MCF 10A (cell line): ENCODE data around the gene KCNA3. TPM values are rescaled to one million over a fixed set of nuclear protein-coding genes. Genes with fewer than 3 reads are reported as not detected.

Experiments
- BruUV-seq: library from RNA; stranded (reverse); fragments of 400-500 nt; replicated peaks from 2 replicates; lab custom pipeline; 2021; lab: Mats Ljungman, UMichigan
- CTCF ChIA-PET: fragments of 300-600 bp; sonication (Branson Sonifier 250); formaldehyde crosslinking; extraction: SDS; loops from one replicate; lab custom pipeline; 2021; ENCODE audit warnings: antibody characterized with exemption, inconsistent platforms; lab: Yijun Ruan, JAX
- POLR2A ChIA-PET: fragments of 300-600, 350-650 bp; sonication (Branson Sonifier 250); formaldehyde crosslinking; extraction: SDS; loops from one replicate; lab custom pipeline; 2020; ENCODE audit warnings: antibody characterized with exemption, inconsistent platforms; lab: Yijun Ruan, JAX
- DNase-seq: peaks from one replicate; pipeline ENCODE4 v3.0.0-alpha.2; 2018; ENCODE audit not compliant: unreplicated experiment
- H3K27ac Mint-ChIP-seq: one replicate; pipeline ENCODE4 v1.8.0; 2022; ENCODE audit warnings: mild to moderate bottlenecking, low read depth, mixed read lengths; ENCODE audit not compliant: unreplicated experiment
- H3K27me3 Mint-ChIP-seq: one replicate; pipeline ENCODE4 v1.8.0; 2022; ENCODE audit warnings: mixed read lengths; ENCODE audit not compliant: insufficient read depth, unreplicated experiment
- H3K36me3 Mint-ChIP-seq: one replicate; pipeline ENCODE4 v1.8.0; 2022; ENCODE audit warnings: mild to moderate bottlenecking, moderate library complexity, mixed read lengths; ENCODE audit not compliant: insufficient read depth, unreplicated experiment
- H3K4me1 Mint-ChIP-seq: one replicate; pipeline ENCODE4 v1.8.0; 2022; ENCODE audit warnings: mixed read lengths; ENCODE audit not compliant: insufficient read depth, unreplicated experiment
- H3K4me3 Mint-ChIP-seq: one replicate; pipeline ENCODE4 v1.8.0; 2022; ENCODE audit warnings: mild to moderate bottlenecking, moderate library complexity, mixed read lengths; ENCODE audit not compliant: unreplicated experiment
- H3K9me3 Mint-ChIP-seq: one replicate; pipeline ENCODE4 v1.8.0; 2022; ENCODE audit warnings: mixed read lengths; ENCODE audit not compliant: unreplicated experiment
- intact Hi-C: fragments of 100-400 bp; cut with micrococcal nuclease; formaldehyde crosslinking; loops from 2 replicates; pipeline ENCODE4 v1.14.1; 2022
- total RNA-seq: library from RNA; stranded (reverse); gene quantifications from 2 replicates; pipeline ENCODE4 v1.2.3, GENCODE V29; 2022
- TF ChIP-seq, protein P1 (sequence below): fragments of 200-600 bp; IDR thresholded peaks from one replicate; pipeline ENCODE4 v1.8.0; 2022; ENCODE audit warnings: antibody characterized with exemption, mild to moderate bottlenecking; ENCODE audit not compliant: unreplicated experiment

Gene KCNA3
- total RNA-seq, 1 experiment from 2014 or later, result not detected

DNA sequence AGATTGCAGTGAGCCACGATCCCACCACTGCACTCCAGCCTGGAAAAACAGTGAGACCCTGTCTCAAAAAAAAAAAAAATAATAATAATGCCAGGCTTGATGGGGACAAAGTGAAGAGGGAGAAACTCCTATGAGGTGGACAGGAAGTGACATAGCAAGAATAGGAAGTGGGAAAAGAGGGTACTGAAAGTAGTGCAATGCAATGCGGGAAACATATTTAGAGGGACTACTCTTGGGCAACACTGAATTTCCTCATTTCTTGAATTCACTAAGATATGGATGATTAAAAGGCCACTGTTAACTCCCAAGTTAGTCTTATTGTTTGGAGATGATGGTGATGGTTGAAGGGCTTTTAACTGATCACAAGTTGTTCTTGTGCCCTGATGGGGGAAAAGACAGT is 47.0 kb downstream of the KCNA3 start:
- intact Hi-C loops, result no loop called here
- Mint-ChIP-seq H3K9me3 (no peaks in the 10 kb centered on the region), H3K36me3 (no peaks in the 10 kb centered on the region), H3K4me1 (no peaks in the 10 kb centered on the region), H3K4me3 (no peak overlapping the region), H3K27ac (no peak overlapping the region), H3K27me3 (peaks cover 40% of the 10 kb centered on the region)
- no TSS peak for BruUV-seq
- POLR2A ChIA-PET, result no interaction called here
- no peak for DNase-seq
- TF ChIP-seq, protein P1, sequence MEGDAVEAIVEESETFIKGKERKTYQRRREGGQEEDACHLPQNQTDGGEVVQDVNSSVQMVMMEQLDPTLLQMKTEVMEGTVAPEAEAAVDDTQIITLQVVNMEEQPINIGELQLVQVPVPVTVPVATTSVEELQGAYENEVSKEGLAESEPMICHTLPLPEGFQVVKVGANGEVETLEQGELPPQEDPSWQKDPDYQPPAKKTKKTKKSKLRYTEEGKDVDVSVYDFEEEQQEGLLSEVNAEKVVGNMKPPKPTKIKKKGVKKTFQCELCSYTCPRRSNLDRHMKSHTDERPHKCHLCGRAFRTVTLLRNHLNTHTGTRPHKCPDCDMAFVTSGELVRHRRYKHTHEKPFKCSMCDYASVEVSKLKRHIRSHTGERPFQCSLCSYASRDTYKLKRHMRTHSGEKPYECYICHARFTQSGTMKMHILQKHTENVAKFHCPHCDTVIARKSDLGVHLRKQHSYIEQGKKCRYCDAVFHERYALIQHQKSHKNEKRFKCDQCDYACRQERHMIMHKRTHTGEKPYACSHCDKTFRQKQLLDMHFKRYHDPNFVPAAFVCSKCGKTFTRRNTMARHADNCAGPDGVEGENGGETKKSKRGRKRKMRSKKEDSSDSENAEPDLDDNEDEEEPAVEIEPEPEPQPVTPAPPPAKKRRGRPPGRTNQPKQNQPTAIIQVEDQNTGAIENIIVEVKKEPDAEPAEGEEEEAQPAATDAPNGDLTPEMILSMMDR, result no peak
- CTCF ChIA-PET, result interaction anchor here (1.8 to 6.8 kb wide), 3 partner anchors 8 to 154 kb away, joined by 9 to 52 read pairs (median 37); no protein-coding TSS in a partner anchor

DNA sequence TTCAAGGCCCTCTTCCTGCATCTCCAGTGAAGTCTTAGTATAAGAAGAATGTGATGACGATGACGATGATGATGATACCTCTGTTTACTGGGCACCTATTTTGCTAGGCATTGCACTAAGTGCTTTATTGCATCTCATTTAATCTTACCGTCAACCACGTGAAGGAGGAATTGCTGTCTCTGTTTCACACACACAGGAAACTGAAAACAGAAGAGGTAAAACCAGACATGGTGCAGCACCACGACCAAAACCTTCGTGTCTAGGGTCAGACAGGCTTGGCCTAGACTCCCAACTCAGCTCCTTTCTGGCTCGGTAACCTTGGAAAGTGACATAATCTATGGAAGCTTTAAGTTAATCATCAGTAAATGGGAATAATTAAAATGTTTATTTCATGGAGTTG is 47.9 kb downstream of the KCNA3 start:
- no peak overlapping the region for H3K4me3 Mint-ChIP-seq
- CTCF ChIA-PET, result interaction anchor here (0.6 to 6.8 kb wide), 4 partner anchors 9 to 155 kb away, joined by 4 to 52 read pairs (median 7); no protein-coding TSS in a partner anchor

More for the DNA sequence above, 47.9 kb downstream of the KCNA3 start:
- H3K27me3 Mint-ChIP-seq, result peaks cover 49% of the 10 kb centered on the region
- TF ChIP-seq, protein P1, result no peak
- H3K9me3 Mint-ChIP-seq, result no peaks in the 10 kb centered on the region
- no peaks in the 10 kb centered on the region for H3K4me1 Mint-ChIP-seq
- no TSS peak for BruUV-seq
- H3K27ac Mint-ChIP-seq, result no peak overlapping the region
- DNase-seq, result no peak
- intact Hi-C loops, result no loop called here
- POLR2A ChIA-PET, result no interaction called here
- no peaks in the 10 kb centered on the region for H3K36me3 Mint-ChIP-seq

Other genes starting within 250 kb of the KCNA3 start
- gene PROK1, start 223.8 kb downstream of the KCNA3 start, total RNA-seq, result not detected in 2 replicates
- not detected in 2 replicates for gene KCNA10, start 155.8 kb downstream of the KCNA3 start, total RNA-seq
- not detected in 2 replicates for gene KCNA2, start 68.6 kb downstream of the KCNA3 start, total RNA-seq
- gene CD53, start 198.2 kb upstream of the KCNA3 start, total RNA-seq, result not detected in 2 replicates